ENCODE measurements around the gene DLGAP1.

The DLGAP1 gene

GRCh38 chr18:3725115-3725514, 730.0 kb downstream of the DLGAP1 start:
- no peak for TF ChIP-seq CTCF (IDR thresholded peaks at IDR 0.05; ENCODE audit: extremely low read depth, insufficient read depth, missing control alignments)
- DNase-seq (ENCODE audit: low spot score): no peak
- in situ Hi-C loops (cut with MboI; ENCODE audit: low pct_unique_long_range_greater_than_20kb, low sequenced_read_pairs, unreplicated experiment): no loop called here

- in situ Hi-C loops (cut with MboI; ENCODE audit: low pct_unique_long_range_greater_than_20kb, low sequenced_read_pairs, unreplicated experiment): no loop called here
- DNase-seq (ENCODE audit: low spot score): no peak
- no peak for TF ChIP-seq CTCF (IDR thresholded peaks at IDR 0.05; ENCODE audit: extremely low read depth, insufficient read depth, missing control alignments)
Observed at GRCh38 chr18:3723554-3723953, 731.6 kb downstream of the DLGAP1 start.

- no peak for DNase-seq (ENCODE audit: low spot score)
- in situ Hi-C loops (cut with MboI; ENCODE audit: low pct_unique_long_range_greater_than_20kb, low sequenced_read_pairs, unreplicated experiment): no loop called here
Observed at GRCh38 chr18:3722649-3723433, 732.3 kb downstream of the DLGAP1 start.

GRCh38 chr18:3721771-3722648, 733.1 kb downstream of the DLGAP1 start:
- no peak for DNase-seq (ENCODE audit: low spot score)
- in situ Hi-C loops (cut with MboI; ENCODE audit: low pct_unique_long_range_greater_than_20kb, low sequenced_read_pairs, unreplicated experiment): no loop called here
- TF ChIP-seq CTCF (IDR thresholded peaks at IDR 0.05; ENCODE audit: extremely low read depth, insufficient read depth, missing control alignments): no peak

More at GRCh38 chr18:3722649-3723433, 732.3 kb downstream of the DLGAP1 start:
- no peak for TF ChIP-seq CTCF (IDR thresholded peaks at IDR 0.05; ENCODE audit: extremely low read depth, insufficient read depth, missing control alignments)

GRCh38 chr18:3720818-3721545, 734.1 kb downstream of the DLGAP1 start:
- no peak for TF ChIP-seq CTCF (IDR thresholded peaks at IDR 0.05; ENCODE audit: extremely low read depth, insufficient read depth, missing control alignments)
- no peak for DNase-seq (ENCODE audit: low spot score)
- in situ Hi-C loops (cut with MboI; ENCODE audit: low pct_unique_long_range_greater_than_20kb, low sequenced_read_pairs, unreplicated experiment): no loop called here

GRCh38 chr18:3720159-3720558, 734.9 kb downstream of the DLGAP1 start:
- no peak for TF ChIP-seq CTCF (IDR thresholded peaks at IDR 0.05; ENCODE audit: extremely low read depth, insufficient read depth, missing control alignments)
- in situ Hi-C loops (cut with MboI; ENCODE audit: low pct_unique_long_range_greater_than_20kb, low sequenced_read_pairs, unreplicated experiment): no loop called here
- DNase-seq (ENCODE audit: low spot score): no peak

Data from GM13977 (cell line).